ENCODE data around the gene TFF3.

TFF3 gene

DNA sequence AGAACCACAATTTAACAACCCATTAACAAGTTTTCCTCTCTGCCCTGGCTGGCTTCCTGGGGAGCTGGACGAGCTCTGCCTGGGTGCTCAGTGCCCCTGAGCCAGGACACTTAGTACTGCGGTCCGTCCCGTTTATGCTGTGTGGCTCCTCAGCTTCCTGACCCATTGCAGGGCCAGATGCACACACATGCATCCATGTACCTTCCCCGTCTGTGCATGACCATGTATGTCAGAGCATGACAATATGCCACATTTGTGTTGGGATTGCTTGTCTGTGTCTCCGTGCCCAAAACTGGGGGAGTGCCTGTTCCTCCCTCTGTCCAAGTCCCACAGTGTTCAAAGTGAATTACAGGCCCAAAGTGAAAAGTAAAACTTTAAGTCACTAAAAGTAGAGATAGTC, 9.7 kb upstream of the TFF3 start:
- in situ Hi-C loops (cut with MboI; ENCODE audit: low sequenced_read_pairs), result loop anchor here (10.0 kb wide), 1 partner anchor 50 kb away; no protein-coding TSS in a partner anchor

DNA sequence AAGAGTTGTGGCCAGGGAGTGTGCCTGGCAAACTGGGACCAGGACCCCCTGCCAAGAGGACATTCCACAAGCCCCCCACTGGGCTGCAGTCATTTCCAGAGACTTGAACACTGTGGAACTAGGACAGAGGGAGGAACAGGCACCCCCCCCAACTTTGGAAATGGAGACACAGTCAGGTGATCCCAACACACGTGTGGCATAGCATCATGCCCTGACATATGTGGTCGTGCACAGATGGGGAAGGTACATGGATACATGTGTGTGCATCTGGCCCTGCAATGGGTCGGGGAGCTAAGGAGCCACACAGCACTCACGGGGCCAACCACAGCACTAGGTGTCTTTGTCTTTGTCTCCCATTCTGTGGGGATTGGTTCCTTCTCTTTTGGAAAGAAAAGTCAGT, 6.6 kb upstream of the TFF3 start:
- in situ Hi-C loops (cut with MboI; ENCODE audit: low sequenced_read_pairs), result loop anchor here (10.0 kb wide), 1 partner anchor 53 kb away; no protein-coding TSS in a partner anchor

DNA sequence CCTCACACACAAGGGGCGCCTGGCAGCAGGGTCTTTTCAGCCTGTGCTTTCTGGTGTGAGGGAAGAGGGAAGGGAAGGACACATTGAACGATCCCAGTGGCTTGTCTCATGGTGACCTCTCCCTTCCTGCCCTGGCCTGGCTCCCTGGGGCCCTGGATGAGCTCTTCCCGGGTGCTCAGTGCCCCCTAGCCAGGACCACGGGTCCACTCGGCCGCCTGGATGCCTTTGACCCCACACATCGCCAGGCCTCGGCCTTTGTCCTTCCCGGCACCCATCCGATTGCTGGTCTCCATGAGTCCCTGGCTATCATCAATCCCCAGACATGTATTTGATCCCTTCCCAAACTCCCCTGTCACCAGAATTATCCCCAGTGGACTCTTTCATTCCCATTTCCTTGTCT, 6.0 kb upstream of the TFF3 start:
- in situ Hi-C loops (cut with MboI; ENCODE audit: low sequenced_read_pairs), result loop anchor here (10.0 kb wide), 1 partner anchor 54 kb away; no protein-coding TSS in a partner anchor

DNA sequence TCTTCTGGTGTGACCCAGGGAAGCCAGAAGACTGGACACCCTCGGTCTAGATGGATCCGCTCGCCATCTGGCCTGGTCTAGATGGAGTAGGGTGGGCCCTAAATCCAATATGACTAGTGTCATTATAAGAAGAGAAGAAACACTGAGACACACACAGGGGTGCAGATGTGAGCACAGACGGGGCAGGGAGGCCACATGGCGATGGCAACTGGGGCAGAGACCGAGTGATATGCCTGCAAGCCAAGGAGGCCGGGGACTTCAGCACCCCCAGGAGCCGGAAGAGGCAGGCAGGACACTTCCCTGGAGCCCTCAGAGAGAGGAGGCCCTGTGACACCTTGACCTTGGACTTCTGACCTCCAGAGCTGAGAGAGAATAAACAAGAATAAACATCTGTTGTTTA, 5.6 kb upstream of the TFF3 start:
- in situ Hi-C loops (cut with MboI; ENCODE audit: low sequenced_read_pairs), result loop anchor here (10.0 kb wide), 1 partner anchor 54 kb away; no protein-coding TSS in a partner anchor

DNA sequence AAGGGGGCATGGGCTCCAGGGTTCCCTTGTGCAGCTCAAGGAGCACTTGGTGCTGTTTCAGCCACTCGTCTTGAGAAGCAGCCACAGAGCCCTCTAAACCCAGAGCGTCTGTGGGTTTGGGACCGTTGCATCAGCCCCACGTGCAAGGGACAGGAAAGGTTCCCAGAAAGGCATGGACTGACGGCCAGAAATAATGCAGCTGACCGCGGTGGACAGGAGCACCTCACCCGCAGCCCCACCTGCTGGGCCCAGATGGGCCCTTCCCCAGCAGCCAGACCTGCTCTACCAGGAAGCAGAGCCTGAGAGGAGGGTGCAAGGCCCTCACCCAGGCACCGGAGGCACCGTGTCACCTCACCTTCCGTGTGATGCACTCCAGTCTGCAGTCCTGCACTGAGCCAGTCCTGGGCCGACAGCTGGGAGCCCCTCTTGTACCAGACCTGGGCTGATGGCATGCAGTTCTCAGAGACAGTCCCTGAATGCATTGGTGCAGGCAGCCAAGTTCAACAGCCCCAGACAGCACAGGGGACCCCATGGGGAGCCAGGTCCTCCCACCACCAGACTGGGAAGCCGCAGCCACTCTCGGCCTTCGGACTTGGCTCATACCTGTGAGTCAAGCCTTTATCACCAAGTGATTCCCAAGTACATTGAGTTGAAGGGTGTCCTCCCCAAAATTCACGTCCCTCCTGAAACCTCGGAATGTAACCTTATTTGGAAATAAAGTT, 4.8 kb upstream of the TFF3 start:
- in situ Hi-C loops (cut with MboI; ENCODE audit: low sequenced_read_pairs), result loop anchor here (10.0 kb wide), 1 partner anchor 55 kb away; no protein-coding TSS in a partner anchor

DNA sequence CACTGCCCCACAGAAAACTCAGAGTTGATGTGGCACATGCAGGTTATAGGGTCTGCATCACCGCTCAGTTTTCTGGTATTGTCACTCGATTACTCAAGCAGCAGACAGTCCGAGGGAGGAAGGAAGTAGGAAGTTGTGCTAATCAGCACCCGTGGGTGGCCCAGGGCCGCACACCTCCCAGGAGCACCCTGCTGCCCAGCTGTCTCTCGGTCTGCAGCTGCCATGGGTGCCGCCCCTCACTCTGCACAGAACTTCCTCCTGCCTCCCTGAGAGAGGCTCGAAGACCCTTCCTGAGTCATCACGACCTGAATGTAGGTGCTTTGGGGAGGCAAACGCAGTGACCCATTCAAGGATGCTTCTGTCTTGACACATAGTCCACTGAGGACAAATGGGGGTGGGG, 4.2 kb upstream of the TFF3 start:
- in situ Hi-C loops (cut with MboI; ENCODE audit: low sequenced_read_pairs), result no loop called here

DNA sequence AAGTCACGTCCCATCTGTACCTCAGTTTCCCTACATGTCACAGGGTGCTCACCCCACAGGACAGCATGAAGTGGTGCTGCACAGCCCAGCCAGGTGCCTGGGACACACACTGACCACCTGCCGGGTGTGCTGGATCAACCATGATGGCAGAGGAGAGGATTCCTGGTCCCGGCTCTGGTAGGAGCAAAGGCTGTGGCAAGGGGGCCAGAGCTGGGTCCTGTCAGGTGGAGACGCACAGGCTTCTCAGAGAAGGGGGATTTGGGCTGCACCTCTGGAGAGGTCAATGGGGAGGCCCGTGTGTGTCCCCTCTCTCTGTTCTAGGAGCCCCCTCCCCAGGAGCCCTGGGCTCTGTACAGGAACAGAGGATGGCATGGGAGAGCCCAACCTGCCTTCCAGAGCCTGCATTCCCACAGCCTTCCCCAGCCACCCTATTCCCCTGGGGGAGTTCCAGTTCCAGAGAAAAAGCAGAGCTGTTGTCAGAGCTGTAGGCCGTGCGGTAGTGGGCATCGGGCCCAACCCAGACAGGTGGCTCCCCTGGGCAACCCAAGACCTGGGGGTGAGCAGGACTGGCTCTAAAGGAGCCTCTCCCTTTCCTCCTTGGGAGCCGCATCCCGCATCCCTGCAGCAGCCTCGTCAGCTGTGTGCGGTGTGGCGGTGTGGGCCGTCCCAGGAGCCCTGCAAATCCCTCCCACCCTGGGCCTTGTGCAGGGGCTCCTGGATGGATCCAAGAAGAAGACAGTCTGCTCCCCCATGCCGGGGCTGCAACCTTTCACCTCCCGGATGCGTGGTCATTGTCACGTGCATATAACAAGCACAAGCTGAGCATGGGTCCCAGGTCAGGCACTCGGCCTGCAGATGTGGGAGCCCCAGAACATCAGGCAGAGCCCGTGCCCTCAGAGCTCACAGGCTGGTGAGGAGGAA, 2.9 kb upstream of the TFF3 start:
- in situ Hi-C loops (cut with MboI; ENCODE audit: low sequenced_read_pairs), result no loop called here

DNA sequence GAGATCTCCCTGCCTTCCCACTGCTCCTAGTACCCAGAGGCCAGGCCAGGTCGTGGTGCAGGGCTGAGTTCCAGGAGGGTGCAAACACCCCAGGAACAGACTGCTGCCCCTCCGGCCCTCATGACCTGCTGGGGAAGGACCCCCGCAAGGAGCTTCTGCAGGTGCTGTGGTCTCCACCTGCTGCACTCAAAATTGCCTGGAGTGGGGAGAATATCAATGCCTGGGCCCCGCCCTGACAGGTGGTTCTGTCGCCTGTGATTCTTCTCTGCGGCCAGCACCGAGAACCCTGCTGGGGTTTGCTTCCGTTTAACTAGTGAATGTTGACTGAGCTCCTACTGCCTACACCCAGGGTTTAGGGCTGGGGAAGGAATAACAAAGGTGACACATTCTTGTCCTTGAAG, 2.1 kb upstream of the TFF3 start:
- in situ Hi-C loops (cut with MboI; ENCODE audit: low sequenced_read_pairs), result no loop called here

DNA sequence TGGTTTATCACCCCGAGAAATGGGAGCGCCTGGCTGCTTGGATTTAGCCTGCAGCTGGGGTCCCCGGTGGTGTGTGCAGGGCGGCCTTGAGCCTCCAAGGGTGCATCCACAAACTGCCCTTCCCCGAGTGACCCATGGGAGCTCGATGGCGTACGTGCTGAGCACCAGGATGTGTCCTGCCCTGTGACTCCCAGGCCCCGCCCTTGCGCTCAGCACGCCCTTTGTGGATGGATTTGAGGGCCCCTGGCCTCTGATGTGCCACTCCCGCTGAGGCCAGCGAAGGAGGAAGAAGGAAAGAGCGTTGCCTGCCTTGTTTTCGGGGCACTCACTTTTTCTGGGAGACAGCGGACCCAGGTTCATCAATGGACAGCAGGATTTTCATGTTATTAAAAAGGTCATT, 1.7 kb upstream of the TFF3 start:
- in situ Hi-C loops (cut with MboI; ENCODE audit: low sequenced_read_pairs), result no loop called here

DNA sequence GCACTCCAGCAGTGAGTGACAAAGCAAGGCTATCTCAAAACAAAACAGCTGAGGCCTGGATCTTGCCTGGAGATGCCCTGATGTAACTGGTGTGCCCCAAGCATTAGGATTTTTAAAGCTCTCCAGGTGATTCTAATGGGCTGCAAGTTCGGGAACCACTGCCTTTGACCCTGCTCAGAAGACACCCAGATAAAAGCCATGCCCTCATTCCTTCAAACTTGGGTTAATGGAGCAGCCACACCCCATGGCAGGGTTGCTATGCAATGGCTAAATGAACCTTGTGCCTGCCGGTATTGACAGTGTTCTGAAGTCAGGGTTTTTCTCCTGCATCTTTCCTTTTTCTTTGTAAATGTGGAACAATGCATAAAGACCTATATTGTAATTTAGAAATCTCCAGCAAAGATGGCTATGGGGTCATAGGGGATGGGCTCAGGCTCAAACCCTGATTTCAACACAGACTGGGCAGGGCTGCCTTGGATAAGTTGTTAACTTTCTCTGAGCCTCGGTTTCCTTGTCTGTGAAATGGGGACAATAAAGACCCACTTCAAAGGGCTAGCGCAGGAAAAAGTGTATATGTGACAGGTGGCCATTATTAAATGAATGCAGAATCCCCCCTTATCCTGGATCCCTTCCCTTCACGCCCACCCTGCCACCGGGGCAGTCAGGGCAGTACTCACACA, 453 bp downstream of the TFF3 start:
- in situ Hi-C loops (cut with MboI; ENCODE audit: low sequenced_read_pairs), result no loop called here

DNA sequence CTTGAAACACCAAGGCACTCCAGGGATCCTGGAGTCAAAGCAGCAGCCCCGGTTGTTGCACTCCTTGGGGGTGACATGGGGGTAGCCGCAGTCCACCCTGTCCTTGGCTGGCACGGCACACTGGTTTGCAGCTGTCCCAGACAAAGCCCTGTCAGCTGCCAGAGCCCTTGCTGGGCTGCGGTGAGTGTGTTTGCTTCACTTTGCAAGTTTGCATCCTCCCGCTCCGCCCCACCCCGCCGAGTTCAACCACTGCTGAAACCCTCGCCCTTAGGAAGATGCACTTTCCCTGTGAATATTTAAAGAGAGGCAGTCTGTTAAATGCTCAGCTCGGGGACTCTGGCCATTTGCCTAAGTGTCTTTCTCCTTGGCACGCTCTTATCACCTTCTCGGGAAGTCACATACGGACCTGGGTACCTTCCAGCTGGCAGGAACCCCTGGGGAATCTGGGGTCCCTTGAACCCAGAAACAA, 1.7 kb downstream of the TFF3 start:
- in situ Hi-C loops (cut with MboI; ENCODE audit: low sequenced_read_pairs), result no loop called here

DNA sequence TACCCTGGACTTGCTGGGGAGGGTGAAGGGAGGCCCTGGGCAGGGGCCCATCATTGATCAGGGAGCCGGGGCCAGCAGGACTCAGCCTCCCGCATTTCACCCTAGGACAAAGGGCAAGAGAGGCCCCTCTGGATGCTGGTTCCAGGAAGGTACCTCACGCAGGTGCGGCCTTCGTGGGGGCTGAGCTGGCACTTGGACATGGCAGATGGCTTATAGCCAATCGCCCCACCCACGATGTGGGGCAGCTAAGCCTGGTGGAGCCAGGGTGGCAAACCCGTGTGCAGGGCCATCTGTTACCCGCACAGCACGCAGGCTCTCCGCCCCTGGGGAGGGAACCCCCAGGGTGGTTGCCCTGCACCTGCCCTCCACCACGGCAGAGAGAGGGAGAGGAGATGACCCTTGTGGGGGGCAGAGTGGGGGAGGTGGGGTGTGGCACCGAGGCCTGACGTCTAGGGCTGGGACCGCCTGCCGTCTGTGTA, 2.5 kb downstream of the TFF3 start:
- in situ Hi-C loops (cut with MboI; ENCODE audit: low sequenced_read_pairs), result no loop called here

DNA sequence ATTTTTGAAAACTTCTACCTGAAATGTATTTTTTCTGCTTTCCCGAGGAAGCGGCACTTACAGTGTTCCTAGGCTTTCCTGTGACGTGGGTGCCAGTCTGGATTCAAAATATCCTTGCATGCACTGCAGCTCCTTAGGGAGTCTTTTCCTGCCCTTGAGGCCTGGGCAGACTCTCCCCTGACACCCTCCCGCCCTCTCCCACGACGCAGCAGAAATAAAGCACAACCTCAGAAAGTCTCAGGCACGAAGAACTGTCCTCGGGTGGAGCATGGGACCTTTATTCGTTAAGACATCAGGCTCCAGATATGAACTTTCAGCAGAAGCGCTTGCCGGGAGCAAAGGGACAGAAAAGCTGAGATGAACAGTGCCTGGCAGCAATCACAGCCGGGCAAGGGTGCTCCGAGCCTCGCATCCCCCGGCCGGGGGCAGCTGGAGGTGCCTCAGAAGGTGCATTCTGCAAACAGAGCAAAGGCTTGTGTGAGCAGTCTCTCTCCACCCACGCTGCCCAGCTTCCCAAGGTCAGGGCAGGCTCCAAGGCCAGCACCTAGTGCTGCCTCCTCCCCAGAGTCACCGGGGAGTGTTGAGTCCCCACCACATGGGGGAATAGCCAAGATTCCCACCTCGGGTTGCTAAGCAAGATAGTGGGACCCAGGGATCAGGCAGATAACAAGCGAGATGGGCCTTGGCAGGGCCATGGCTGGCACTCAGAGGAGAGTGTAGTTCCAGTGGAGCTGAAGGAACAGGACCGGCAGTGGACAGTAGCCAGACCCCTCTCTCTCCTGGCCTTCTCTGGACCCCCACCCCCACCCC, 3.2 kb downstream of the TFF3 start:
- in situ Hi-C loops (cut with MboI; ENCODE audit: low sequenced_read_pairs), result no loop called here

DNA sequence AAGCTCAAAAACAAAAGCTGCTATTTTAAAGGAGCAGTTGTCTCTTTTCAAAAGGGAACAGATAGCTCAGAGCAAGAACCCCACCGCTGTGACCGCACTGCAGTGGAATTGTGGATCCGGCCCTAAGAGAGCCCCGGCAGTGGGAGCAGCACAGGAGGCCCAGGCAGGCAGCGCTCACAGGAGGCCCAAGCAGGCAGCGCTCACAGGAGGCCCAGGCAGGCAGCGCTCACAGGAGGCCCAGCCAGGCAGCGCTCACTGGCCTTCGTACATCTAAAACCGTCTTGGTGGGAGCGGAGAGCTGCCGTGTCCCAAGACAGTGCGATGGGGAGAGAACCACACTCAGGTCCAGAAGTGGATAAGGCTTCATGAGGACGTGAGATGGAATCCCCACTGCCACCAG, 4.0 kb downstream of the TFF3 start:
- in situ Hi-C loops (cut with MboI; ENCODE audit: low sequenced_read_pairs), result no loop called here

DNA sequence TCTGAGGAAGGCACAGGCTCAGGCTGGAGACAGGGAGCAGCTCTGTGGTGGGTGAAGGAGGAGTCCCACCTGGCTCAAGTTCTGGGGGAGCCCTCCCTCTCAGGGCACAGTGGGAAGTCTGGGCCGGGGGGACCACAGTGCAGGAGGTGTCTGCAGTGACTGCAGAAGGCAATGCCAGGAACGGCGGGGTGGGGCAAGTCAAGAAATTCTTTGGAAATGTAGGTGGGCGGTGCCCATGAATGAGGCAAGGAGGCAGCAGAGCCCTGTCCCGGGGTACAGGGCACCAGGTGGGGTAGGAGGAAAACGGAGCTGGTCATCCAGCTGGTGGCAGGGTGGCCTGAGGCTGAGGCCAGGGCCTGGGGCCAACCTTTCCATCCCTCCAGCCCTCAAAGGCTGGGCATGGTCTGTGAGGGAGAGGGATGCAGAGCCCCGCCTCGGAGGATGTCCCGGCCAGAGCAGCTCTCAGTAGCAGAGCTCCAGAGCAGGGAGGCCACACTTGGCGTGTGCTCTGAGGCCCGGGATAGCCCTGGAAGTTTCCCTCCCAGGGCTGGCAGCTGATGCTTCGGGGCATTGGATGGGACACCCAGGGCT, 4.7 kb downstream of the TFF3 start:
- in situ Hi-C loops (cut with MboI; ENCODE audit: low sequenced_read_pairs), result no loop called here

DNA sequence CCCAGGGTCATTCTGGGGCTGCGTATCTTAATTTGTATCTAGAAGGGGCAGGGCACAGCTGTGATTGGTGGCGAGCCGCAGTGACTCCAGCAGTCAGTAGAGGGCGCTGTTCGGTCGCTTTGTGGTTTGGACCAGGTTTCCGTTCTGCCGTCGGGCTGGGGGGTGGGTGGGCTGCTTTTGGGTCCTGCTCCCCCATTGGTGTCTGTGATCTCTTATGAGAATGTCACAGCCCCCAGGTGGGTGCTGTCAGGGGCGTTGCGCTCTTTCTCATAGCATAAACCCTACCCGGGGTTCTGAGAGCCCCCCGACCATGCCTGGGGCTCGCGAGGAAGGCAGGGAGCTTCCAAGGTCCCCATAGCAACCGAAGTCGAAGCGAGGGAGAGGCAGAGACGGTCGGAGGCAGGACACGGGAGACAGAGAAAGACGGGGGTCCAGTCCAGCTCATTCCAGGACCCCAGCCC, 5.4 kb downstream of the TFF3 start:
- in situ Hi-C loops (cut with MboI; ENCODE audit: low sequenced_read_pairs), result loop anchor here (5.0 kb wide), 1 partner anchor 143 kb away; no protein-coding TSS in a partner anchor

DNA sequence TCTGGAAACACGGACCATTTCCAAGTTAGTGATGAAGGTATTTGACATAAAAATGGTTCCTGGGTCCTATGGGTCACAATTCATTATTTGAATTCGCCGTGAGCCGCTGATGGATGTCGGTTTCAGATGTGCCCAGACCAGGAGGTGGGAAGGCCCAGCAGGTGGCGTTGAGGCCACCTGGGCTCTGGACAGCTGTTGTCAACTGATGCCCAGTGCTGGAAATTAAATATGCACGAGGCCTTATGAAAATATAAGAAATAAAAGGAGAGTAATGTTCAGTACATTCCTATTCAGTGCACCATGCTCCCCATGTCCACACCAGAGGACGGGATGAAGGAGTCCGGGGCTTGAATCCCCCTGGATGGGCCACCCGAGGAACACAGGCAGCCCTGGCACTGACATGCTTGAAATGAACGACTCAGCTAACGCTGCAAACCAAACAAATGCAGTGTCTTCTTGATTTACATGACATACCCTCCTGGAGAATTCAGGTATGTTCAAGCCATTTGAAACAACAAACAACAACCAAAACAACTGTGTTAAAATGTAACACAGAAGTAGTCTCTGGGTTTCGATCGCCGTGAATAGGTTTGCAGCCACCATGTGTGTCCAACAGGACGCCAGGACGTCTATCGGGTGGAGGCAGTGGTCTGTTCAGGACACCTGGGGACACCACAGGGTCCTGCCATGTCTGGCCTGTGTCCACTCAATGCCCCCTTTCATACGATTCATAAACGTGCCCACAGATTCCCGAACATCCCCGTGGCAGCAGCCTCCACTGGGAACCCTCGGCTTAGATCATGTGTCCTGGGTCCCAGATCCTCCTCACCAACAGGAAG, 6.1 kb downstream of the TFF3 start:
- in situ Hi-C loops (cut with MboI; ENCODE audit: low sequenced_read_pairs), result loop anchor here (5.0 kb wide), 1 partner anchor 143 kb away; no protein-coding TSS in a partner anchor

DNA sequence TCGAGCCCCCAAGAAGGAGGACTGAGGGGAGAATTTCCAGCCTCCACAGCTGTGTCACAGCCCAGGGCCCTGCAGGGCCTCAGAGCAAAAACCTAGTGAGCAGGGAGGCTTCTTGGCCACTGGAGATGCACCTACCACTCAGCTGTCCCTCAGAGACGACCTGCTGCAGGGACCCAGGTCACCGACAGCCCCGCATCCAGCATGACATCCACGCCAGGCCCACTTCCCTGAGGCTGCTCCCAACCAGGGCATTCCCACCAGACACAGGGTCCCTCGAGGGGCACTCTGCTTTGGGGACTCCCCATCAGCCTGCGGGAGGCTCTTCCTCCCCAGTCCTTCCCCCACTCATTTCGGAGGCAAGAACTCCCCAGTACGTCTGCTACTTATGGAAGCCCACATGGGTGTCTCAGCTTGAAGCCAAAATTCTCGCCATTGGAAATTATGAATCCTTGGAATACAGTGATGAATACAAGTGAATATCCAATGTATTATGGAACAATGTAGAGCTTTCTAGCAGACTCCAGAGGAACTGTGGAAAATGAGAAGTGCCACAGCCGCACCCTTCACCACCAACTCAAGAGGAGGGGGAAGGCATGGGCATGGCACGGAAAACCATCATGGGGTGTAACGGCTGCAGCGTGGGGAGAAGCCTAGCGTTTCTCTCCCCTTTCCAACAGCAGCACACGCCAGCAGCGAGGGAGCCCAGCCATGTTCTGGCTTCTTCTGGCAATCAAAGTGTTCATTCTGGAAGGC, 6.9 kb downstream of the TFF3 start:
- in situ Hi-C loops (cut with MboI; ENCODE audit: low sequenced_read_pairs), result loop anchor here (5.0 kb wide), 1 partner anchor 144 kb away; no protein-coding TSS in a partner anchor
